Ectodermal cell (in vitro differentiated cells): Measurements from ENCODE around the gene SDCBP2.

Experiments
- H3K27ac ChIP-seq: 2 replicates; pipeline ENCODE4 v1.7.0; 2013; ENCODE audit warnings: mild to moderate bottlenecking, low read depth, low read length; ENCODE audit not compliant: insufficient read depth, poor library complexity, severe bottlenecking
- H3K27me3 ChIP-seq: 2 replicates; pipeline ENCODE4 v1.7.0; 2013; ENCODE audit warnings: mild to moderate bottlenecking, low read length; ENCODE audit not compliant: insufficient read depth, control insufficient read depth, poor library complexity, severe bottlenecking
- H3K36me3 ChIP-seq: one replicate; pipeline ENCODE4 v1.7.0; 2013; ENCODE audit warnings: low read length; ENCODE audit not compliant: control insufficient read depth, insufficient read depth
- H3K4me1 ChIP-seq: one replicate; pipeline ENCODE4 v1.7.0; 2013; ENCODE audit warnings: low read length; ENCODE audit not compliant: control insufficient read depth, insufficient read depth
- H3K4me3 ChIP-seq: 2 replicates; pipeline ENCODE4 v1.7.0; 2013; ENCODE audit warnings: low read depth, low read length, control low read depth; ENCODE audit not compliant: insufficient read depth
- H3K9me3 ChIP-seq: 2 replicates; pipeline ENCODE4 v1.7.0; 2013; ENCODE audit warnings: mild to moderate bottlenecking, low read length, moderate library complexity; ENCODE audit not compliant: control insufficient read depth
- WGBS, 2 experiments: methylation state at CpG; one replicate each; pipeline ENCODE4 v1.1.7; 2013; ENCODE audit warnings: missing lambda C conversion rate in 2 of 2; 5-methylcytosine and 5-hydroxymethylcytosine counted together

The SDCBP2 gene

DNA sequence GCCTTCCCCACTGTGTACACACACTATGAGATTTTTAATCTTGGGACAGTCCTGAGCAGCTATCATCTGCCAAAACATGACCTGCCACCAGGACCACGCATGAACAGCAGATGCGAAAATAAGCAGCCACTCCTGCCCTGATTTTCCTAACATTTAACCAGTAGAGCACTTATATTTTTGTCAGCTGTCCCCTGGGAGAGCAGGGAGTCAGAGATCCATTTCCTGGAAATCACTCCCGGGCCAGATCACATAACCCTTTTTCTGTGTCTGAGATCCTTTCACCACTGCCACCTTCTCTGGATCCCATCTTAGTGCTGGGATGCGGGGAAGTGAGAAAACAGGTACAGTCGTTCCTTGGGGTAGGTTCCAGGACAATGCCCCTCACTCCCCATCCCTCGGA lies 5.7 kb downstream of the SDCBP2 start:
- Histone ChIP-seq H3K36me3 (peaks cover 5% of the 10 kb centered on the region), H3K4me1 (peaks cover 13% of the 10 kb centered on the region), H3K9me3 (no peaks in the 10 kb centered on the region), H3K27ac (no peak overlapping the region), H3K4me3 (no peak overlapping the region), H3K27me3 (no peaks in the 10 kb centered on the region)
- 79 to 85% methylated on average over 5 to 6 of the region's 6 CpGs for WGBS, 2 experiments

DNA sequence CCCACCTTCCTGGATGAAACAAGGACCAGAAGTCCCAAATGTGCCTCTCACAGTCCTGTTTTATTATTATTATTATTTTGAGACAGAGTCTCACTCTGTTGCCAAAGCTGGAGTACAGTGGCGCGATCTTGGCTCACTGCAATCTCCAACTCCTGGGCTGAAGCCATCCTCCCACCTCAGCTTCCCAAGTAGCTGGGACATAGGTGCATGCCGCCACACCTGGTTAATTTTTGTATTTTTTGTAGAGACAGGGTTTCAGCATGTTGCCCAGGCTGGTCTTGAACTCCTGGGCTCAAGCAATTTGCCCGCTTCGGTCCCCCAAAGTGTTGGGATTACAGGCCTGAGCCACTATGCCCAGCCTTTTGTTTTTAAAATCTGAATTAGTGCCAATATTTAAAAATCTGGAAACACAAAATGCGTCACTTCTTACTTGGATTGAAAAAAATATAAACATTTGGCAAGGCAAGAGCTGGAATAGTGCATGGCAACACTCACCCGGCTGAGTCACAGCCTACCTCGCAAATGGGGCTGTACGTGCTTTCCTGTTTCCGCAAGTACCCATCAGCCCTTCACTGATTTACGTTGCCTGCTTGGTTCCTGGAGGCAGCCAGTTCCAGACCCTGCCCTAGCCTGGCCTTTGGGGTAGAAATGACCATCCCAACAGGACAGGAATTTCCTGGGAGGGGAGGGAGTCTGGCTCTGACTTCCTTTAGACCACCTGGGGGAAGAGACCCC lies 6.3 kb downstream of the SDCBP2 start:
- Histone ChIP-seq H3K27me3 (no peaks in the 10 kb centered on the region), H3K27ac (no peak overlapping the region), H3K4me3 (no peak overlapping the region), H3K36me3 (peaks cover 5% of the 10 kb centered on the region), H3K4me1 (peaks cover 13% of the 10 kb centered on the region), H3K9me3 (no peaks in the 10 kb centered on the region)
- 93% methylated on average over 11 of the region's 11 CpGs for WGBS, 2 experiments

DNA sequence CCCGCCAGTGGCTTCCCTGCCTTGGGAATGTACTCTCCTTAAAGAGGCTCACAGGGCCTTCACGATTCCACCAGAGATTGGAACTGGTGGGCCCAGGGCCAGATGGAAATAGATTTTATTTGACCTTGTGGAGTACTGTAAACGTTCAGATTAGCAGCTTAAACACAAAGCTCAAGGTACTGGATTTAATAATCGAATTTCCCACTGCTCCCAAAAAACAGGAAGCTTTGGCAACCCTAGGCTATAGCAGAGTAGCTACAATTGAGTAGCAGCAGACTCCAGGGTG lies 7.3 kb downstream of the SDCBP2 start:
- Histone ChIP-seq H3K4me1 (peaks cover 12% of the 10 kb centered on the region), H3K9me3 (no peaks in the 10 kb centered on the region), H3K27ac (no peak overlapping the region), H3K27me3 (no peaks in the 10 kb centered on the region), H3K4me3 (no peak overlapping the region), H3K36me3 (no peaks in the 10 kb centered on the region)
- WGBS, 2 experiments, result 78 to 86% methylated on average over 4 of the region's 4 CpGs

DNA sequence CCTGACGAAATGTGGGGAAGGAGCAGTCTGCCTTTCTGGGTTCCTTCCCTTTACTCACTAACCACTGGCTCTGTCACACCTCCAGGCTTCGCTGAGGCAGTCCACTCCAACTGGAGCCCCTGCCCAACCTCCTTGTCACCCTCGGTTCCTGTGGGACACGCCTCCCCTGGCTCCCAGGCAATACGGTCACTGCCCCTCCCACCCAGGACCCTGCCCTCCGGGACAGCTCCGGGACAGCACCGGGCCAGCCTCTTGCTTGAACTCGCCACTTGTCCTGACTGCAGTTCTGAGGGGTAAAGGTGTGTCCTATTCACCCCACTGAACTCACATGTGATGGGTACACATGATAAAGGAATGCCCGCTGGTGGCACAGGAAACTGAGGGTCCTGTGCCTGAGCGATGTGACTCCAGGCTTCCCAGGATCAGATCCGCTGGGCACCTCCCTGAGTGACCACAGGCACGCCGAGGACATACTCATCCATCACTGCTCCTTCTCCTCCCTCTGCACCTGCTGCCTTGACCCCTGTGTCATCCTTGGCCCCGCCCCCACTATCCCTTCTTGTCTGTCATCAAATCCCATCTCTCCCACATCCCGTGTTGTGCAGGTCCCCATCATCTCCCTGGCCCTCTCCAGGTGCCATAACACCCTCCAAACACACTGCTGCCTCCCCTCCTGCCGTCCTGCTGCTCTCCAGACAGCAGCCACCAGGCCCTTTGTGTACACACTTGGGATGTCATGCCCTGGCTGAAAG lies 7.9 kb downstream of the SDCBP2 start:
- Histone ChIP-seq H3K36me3 (no peaks in the 10 kb centered on the region), H3K4me3 (no peak overlapping the region)
- WGBS, 2 experiments, result 81 to 84% methylated on average over 17 of the region's 17 CpGs

DNA sequence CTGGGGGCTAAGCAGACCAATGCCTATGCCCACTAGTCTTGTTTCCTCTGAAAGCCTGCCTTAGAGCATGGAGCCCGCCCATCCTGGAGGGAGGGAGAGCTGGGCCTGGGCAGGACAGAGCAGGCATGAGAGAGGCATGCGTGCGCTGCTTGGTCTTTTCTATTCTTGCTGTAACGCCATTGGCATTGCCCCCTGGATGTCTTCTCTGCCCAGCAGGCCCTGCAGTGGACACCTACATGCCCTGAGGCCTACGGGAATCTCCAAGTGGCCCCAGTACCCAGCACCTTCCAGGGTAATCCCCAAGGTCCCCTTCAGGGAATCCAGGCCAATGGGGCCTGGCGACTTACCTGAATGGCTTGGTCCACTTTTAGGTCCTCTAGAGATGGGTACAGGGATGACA lies 8.9 kb downstream of the SDCBP2 start:
- peaks cover 6% of the 10 kb centered on the region for H3K4me1 ChIP-seq
- no peaks in the 10 kb centered on the region for H3K36me3 ChIP-seq
- H3K27me3 ChIP-seq, result no peaks in the 10 kb centered on the region
- no peak overlapping the region for H3K27ac ChIP-seq
- no peaks in the 10 kb centered on the region for H3K9me3 ChIP-seq
- H3K4me3 ChIP-seq, result no peak overlapping the region
- WGBS, 2 experiments, result 84 to 87% methylated on average over 6 of the region's 6 CpGs

More for the DNA sequence above, 7.9 kb downstream of the SDCBP2 start:
- H3K27ac ChIP-seq, result no peak overlapping the region
- H3K27me3 ChIP-seq, result no peaks in the 10 kb centered on the region
- peaks cover 7% of the 10 kb centered on the region for H3K4me1 ChIP-seq
- no peaks in the 10 kb centered on the region for H3K9me3 ChIP-seq

DNA sequence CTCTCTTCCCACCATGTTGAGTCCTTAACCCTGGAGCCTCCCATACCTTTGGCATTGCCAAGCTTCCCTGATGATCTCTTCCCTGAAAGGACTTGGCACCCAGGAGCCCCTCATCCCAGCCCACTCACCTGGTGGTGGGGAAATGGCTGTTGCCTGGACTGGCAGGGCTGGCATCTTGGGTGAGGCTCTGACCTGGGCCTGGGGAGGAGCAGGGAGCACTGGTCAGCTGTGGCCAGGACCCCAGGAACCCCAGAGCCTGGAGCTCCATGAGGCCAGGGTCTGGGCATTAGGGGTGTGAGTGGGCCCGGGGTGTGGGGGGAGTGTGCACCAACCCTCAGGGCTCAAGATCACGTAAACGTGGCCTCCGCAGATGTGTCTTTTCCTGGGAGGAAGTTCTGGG lies 9.5 kb downstream of the SDCBP2 start:
- 97 to 100% methylated on average over 4 of the region's 4 CpGs for WGBS, 2 experiments
- H3K4me3 ChIP-seq, result no peak overlapping the region
- H3K36me3 ChIP-seq, result no peaks in the 10 kb centered on the region

DNA sequence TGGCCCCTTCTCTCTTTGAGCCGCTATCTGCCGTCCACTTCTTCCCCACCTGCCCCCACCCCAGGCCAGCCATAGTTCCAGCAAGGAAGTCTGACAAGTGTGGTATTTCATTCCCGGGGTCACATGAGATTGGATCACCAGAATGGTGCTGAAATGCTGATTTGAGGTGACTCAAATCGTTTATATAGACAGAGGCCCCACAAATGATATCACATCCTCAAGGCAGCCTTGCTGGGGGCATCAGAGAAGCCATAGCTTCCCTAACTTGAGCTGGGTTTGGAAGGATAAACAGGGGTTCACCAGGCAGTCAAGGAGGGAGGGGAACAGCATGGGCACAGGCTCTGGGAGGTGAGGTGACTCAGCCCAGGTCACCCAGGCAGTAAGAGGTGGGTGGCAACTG lies 9.9 kb downstream of the SDCBP2 start:
- Histone ChIP-seq H3K27ac (no peak overlapping the region), H3K9me3 (no peaks in the 10 kb centered on the region), H3K36me3 (no peaks in the 10 kb centered on the region), H3K4me3 (no peak overlapping the region), H3K27me3 (no peaks in the 10 kb centered on the region), H3K4me1 (no peaks in the 10 kb centered on the region)
- 90 to 93% methylated on average over 4 of the region's 4 CpGs for WGBS, 2 experiments

More for the DNA sequence above, 9.5 kb downstream of the SDCBP2 start:
- Histone ChIP-seq H3K9me3 (no peaks in the 10 kb centered on the region), H3K27ac (no peak overlapping the region), H3K27me3 (no peaks in the 10 kb centered on the region), H3K4me1 (peaks cover under 1% of the 10 kb centered on the region)

DNA sequence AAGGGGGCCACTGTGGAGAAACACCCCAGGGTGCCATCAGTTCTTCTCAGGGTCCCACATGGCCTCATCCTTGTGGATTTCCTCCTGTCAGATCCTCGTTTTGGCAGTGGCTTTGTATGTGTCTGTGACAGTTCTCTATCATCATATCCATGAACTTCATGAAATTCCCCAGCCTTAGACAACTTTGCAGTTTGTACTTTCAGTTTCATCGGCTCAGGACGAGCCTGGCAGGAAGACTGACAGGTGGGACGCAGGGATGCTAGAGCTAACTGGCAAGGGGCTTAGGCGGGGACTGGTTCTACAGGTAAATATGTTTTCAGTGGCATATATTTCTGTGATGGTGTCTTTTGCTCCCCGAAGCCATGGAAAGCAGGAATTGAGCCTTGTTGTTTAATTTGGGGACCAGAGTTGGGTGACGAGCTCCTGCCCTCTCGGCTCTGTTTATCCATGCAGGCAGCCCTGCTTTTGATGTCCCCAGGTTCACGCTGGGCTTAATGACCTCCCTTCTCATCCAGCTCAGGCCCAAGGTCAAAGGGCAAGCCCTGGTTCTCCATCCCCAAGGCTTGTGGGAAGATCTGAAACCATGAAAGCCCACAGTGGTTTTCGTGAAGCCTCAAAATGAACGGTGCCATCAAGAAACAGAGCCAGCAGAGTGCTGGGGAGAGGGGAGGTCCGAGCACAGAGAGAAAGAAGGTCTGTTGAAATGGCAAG lies 11.2 kb downstream of the SDCBP2 start:
- H3K27me3 ChIP-seq, result peaks cover 6% of the 10 kb centered on the region
- no peaks in the 10 kb centered on the region for H3K9me3 ChIP-seq
- WGBS, 2 experiments, result 71 to 77% methylated on average over 12 of the region's 12 CpGs
- H3K36me3 ChIP-seq, result no peaks in the 10 kb centered on the region
- no peak overlapping the region for H3K27ac ChIP-seq
- H3K4me1 ChIP-seq, result no peaks in the 10 kb centered on the region
- H3K4me3 ChIP-seq, result no peak overlapping the region

DNA sequence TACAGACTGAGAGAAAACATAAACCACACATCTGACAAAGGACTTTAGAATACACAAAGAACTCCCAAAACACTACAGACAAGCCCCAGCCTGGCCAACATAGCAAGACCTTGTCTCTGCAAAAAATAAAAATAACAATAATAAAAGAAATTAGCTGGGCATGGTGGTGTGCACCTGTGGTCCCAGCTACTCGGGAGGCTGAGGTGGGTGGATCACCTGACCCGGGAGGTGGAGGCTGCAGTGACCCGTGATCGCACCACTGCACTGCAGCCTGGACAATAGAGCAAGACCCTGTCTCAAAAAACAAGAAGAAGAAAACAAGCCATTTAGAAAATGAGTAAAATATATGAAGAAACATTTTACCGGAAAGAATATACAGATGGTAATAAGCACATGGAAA lies 13.1 kb downstream of the SDCBP2 start:
- Histone ChIP-seq H3K4me1 (no peaks in the 10 kb centered on the region), H3K36me3 (no peaks in the 10 kb centered on the region), H3K9me3 (no peaks in the 10 kb centered on the region), H3K27me3 (peaks cover 7% of the 10 kb centered on the region), H3K4me3 (no peak overlapping the region), H3K27ac (no peak overlapping the region)
- 83 to 92% methylated on average over 4 to 5 of the region's 5 CpGs for WGBS, 2 experiments

DNA sequence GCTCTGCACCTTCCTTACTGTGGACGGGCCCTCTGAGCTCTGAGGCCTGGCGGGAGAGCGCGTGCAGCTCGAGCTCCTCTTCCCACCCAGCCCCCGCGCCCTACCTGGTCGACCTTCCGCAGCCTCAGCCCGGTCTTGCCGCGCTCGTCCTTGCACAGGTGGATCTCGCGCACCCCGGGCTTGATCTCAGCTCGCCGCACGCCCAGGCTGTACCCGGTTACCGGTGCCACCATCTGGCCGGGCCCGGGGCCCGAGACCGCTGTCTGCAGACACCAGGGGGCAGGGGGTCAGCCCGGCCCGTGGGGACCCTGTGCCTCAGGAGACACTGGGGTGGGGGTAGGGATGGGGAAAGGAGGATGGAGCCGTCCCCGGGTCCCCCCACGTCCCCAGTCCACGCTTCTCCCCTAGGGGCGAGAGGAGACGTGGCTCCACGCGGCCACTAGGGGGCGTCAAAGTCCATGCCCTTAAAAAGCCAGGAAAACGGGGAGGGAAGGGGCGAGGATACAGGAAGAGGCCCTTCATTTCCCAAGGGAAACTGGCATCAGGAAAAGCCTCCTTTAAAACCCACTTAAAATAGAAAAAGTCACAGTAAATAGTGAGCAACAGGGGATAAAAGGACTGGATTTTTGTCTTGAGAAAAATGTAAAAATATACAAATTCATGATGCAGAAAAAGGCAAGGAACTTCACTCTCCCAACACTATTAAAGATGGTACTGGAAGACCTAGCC lies 15.5 kb downstream of the SDCBP2 start:
- Histone ChIP-seq H3K4me1 (peaks cover 10% of the 10 kb centered on the region), H3K9me3 (no peaks in the 10 kb centered on the region), H3K36me3 (no peaks in the 10 kb centered on the region), H3K27me3 (peaks cover 7% of the 10 kb centered on the region), H3K27ac (no peak overlapping the region), H3K4me3 (peak overlapping the region; percentile 22)
- 34 to 41% methylated on average over 38 of the region's 38 CpGs for WGBS, 2 experiments
